PC-9 (cell line): ENCODE measurements around the gene RHOC.

Experiments
- CTCF ChIP-seq: fragments of 200-600 bp; sonication (generic); conservative IDR thresholded peaks from 2 replicates; pipeline ENCODE4 v1.6.1; 2017; ENCODE audit warnings: mixed run types, antibody characterized with exemption, mild to moderate bottlenecking, moderate library complexity
- EZH2 ChIP-seq: fragments of 200-600 bp; sonication (generic); IDR thresholded peaks from 2 replicates; pipeline ENCODE4 v1.8.0; 2017; ENCODE audit warnings: antibody characterized with exemption, low read depth

GRCh38 chr1:112721966-112722524, 15.1 kb upstream of the RHOC start:
- no peak for TF ChIP-seq CTCF
- no peak for TF ChIP-seq EZH2
